GM10266 (cell line): ENCODE results near the gene TTBK1.

Source experiments
- DNase-seq: peaks from one replicate; pipeline ENCODE4 v3.0.0; 2012; ENCODE audit errors: extremely low spot score
- CTCF ChIP-seq: IDR thresholded peaks from 2 replicates; pipeline ENCODE4 v1.5.1; 2012; ENCODE audit warnings: mild to moderate bottlenecking, low read depth; ENCODE audit not compliant: control insufficient read depth, insufficient read depth; ENCODE audit errors: missing control alignments

TTBK1 gene

GRCh38 chr6:43331891-43332290, 88.6 kb downstream of the TTBK1 start:
- DNase-seq, result no peak
- TF ChIP-seq CTCF, result no peak

- TF ChIP-seq CTCF, result no peak
- no peak for DNase-seq
Measured at GRCh38 chr6:43334466-43335095, 91.3 kb downstream of the TTBK1 start.

- no peak for DNase-seq
- no peak for TF ChIP-seq CTCF
Measured at GRCh38 chr6:43335469-43335868, 92.2 kb downstream of the TTBK1 start.

GRCh38 chr6:43336382-43336781, 93.1 kb downstream of the TTBK1 start:
- no peak for TF ChIP-seq CTCF
- no peak for DNase-seq
